ENCODE measurements around the gene SLC25A39.
"Not testable (repeated sequence)": the region's sequence is repeated elsewhere in the genome, so short reads cannot be mapped to it uniquely, and the experiment has no call there.

GRCh38 chr17:44347206-44348055, 22.8 kb upstream of the SLC25A39 start:
- TF ChIP-seq POLR2A (IDR thresholded peaks at IDR 0.05; ENCODE audit: low read length); GATA1 (IDR thresholded peaks at IDR 0.05; ENCODE audit: low read depth, low read length): not testable (repeated sequence)

Data from erythroblast (primary cell).